VCaP (cell line): Measurements from ENCODE around the gene LRP1.

ENCODE experiments used
- H3K27ac ChIP-seq: fragments of 450-650 bp; 2 replicates; pipeline ENCODE4 v1.5.1; 2017
- TF ChIP-seq, protein P1 (sequence below): fragments of 450-650 bp; conservative IDR thresholded peaks from 2 replicates; pipeline ENCODE4 v1.5.1; 2017; ENCODE audit warnings: mild to moderate bottlenecking, moderate library complexity

LRP1 gene

DNA sequence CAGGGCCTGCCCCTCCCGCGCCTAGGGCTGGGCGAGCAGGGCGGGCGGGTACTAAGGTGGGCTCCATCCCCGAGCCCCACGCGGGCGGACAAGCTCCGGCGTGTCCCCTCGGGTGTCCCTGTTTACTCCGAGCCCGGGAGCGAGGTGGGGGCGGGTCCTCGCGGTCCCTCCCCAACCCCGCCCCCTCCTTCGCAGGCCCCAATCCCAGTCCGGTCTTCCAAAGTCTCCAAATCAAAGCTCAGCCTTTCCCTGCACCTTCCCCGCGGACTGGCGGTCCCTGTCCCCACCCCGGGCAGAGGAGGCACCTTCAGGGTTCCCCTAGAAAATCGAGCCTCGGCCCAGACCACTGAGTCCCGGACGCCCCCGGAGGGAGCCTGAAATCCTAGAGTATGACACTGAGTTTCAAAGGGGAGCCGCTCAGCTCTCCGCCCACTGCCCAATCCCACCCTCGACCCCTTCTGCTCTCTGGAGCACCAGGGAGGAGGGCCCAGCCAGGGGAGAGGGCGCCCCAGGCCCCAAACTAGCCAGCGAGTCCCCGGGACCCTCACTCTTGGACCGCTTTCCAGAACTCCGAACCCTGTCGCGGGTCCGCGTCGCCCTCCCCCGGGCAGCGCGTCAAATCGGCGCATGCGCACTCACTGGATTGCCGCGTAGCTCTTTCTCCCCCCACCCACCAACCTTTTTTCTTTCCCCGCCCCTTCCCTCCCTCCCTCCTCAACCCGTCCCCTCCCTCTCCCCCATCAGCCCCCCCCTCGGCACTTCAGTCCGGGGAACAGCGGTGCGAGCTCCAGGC is at the start of gene LRP1:
Gene LRP1 (plus strand): TSS at position 758 of the 793 bp plus-strand sequence. CDS start 482 bp downstream, outside the sequence.
- H3K27ac ChIP-seq, result peak within 1 kb of the TSS; percentile 90
- TF ChIP-seq, protein P1, sequence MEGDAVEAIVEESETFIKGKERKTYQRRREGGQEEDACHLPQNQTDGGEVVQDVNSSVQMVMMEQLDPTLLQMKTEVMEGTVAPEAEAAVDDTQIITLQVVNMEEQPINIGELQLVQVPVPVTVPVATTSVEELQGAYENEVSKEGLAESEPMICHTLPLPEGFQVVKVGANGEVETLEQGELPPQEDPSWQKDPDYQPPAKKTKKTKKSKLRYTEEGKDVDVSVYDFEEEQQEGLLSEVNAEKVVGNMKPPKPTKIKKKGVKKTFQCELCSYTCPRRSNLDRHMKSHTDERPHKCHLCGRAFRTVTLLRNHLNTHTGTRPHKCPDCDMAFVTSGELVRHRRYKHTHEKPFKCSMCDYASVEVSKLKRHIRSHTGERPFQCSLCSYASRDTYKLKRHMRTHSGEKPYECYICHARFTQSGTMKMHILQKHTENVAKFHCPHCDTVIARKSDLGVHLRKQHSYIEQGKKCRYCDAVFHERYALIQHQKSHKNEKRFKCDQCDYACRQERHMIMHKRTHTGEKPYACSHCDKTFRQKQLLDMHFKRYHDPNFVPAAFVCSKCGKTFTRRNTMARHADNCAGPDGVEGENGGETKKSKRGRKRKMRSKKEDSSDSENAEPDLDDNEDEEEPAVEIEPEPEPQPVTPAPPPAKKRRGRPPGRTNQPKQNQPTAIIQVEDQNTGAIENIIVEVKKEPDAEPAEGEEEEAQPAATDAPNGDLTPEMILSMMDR, result no peak

DNA sequence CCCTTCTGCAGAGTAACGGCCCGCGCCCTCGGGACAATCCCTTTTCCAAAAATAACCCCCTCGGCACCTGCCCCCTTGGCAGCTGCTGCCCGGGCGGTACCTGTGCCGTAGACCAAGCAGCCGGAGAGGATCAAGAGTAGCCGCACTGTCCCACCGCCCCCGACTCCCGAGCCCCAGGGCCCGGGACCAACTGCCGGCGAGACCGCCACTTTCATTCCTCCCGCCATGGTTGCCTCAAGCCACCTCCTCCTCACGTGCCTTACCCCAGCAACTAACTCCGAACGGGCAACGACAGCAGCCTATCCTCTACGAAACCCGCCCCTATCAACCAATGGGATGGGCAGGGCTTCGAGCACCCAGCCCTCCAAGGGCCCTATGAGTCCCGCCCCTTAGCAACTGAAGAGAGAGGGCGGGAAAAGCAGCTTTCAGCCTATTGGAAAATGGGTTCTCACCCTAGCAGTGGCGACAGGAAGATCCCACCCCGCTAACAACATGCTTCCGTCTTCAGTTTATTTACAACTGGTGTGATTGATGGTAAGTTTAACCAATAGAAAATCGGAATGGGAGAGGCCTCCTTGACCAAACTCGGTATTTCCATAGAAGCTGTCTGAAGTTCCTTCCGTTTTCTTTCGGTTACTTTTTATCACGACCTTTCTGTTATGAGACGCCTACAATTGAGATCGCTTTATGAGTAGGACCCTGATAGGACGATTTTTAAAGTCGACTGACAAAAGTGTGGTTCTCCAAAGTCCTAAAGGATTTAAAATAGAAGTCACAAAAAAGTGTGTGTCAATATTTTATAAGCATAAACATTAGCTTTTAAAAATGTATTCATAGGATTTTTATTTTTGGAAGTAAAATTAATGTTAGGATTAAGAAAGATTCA is 49.5 kb upstream of the LRP1 start, which contains the start of gene NEMP1:
Gene NEMP1 (minus strand): TSS at position 273 of the 886 bp plus-strand sequence. CDS start 46 bp downstream, at position 227.
- TF ChIP-seq, protein P1, result no peak
- peak within 1 kb of the TSS; percentile 70 for H3K27ac ChIP-seq

DNA sequence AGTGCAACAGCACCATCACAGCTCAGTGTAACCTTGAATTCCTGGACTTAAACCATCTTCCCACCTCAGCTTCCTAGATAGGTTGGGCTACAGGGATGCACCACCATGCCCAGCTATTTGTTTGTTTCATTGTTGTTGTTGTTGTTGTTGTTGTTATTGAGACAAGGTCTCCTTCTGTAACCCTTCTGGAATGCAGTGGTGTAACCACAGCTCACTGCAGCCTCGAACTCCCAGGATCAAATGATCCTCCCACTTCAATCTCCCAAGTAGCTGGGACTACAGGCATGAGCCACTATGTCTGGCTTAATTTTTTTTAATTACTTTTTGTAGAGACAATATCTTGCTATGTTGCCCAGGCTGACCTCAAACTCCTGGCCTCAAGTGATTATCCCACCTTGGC is 48.5 kb upstream of the LRP1 start:
- peak overlapping the region; percentile 70 for H3K27ac ChIP-seq

DNA sequence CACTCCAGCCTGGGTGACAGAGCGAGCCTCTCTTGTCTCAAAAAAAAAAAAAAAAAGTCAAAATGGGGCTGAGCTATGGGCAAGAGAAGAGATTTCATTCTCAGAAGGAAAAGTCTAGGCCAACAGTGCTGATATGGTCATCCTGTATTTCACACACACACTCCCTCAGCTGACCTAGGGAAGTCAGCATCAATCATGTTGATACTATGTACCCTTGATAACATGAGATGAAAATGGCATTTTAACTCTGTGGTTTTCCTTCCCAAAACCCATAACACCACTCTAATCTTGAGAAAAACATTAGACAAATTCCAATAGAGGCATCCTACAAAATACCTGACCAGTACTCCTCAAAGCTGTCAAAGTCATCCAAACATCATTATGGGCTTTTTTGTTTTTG is 47.4 kb upstream of the LRP1 start:
- TF ChIP-seq, protein P1, result no peak

More for the DNA sequence above, 48.5 kb upstream of the LRP1 start:
- TF ChIP-seq, protein P1, result no peak

DNA sequence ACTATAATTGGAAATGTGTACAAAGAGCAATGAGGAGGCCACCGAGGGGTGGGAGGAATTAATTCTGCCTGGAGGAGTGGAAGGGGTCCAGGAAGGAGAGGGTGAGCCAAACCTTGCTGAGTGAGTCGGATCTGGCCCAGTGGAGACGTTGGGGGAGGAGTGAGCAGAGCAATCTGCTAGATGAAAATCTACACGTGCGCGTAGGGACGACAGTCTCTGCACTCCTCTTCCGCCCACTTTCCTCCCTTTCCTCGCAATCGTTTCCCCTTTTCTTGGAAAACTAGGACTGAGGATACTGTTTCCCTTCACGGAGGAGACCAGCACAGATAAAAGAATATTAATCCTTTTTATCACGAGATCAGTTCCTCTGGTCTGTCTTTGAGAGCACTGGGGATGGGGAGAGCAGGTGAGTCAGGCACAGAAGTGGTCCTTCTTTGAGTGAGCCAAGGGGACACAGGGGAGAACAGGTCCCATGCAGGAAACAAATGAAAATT is 42.2 kb upstream of the LRP1 start:
- TF ChIP-seq, protein P1, result no peak
- H3K27ac ChIP-seq, result peak overlapping the region; percentile 96

More for the DNA sequence above, 47.4 kb upstream of the LRP1 start:
- H3K27ac ChIP-seq, result no peak overlapping the region

DNA sequence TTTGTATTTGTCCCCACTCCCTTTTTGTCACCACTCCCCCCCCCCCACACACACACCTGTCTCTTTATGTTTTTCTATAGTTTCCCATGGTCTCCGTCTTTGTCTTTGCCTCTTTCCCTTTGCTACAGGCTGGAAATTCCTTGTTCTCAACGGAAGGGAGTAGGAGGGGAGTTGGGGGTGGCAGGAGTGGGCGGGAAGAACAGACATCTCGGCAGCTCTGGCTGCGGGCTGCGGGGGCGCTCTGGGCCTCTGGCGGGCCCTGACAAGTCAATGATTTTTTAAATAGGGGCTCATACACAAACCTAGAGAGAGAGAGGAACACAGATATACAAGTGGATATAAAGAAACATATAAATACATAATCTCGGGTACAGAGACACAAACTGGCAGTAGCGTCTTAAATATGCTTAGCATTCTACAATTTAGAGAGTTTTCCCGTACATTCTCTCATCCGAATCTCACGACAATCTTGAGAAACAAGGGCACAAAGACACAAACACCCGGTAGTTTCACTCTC is 41.7 kb upstream of the LRP1 start:
- TF ChIP-seq, protein P1, result peak; percentile 68
- peak overlapping the region; percentile 96 for H3K27ac ChIP-seq
